OCI-LY3 (cell line): Measurements from ENCODE around the gene TNFRSF21.
"Not testable (repeated sequence)": the region's sequence is repeated elsewhere in the genome, so short reads cannot be mapped to it uniquely, and the experiment has no call there.

ENCODE experiments used
- H2AFZ ChIP-seq: fragments of 200-600, 300-600 bp; shearing (Covaris generic); 2 replicates; pipeline ENCODE4 v1.6.0; 2014; ENCODE audit warnings: antibody characterized with exemption, low read depth, low read length
- H3K27ac ChIP-seq: fragments of 200-600, 300-600 bp; sonication (generic); 2 replicates; pipeline ENCODE4 v1.5.1; 2014; ENCODE audit warnings: mild to moderate bottlenecking, low read length, moderate library complexity, mixed read lengths
- H3K27me3 ChIP-seq: fragments of 200-600, 300-600 bp; sonication (generic); 2 replicates; pipeline ENCODE4 v1.6.1; 2014; ENCODE audit warnings: low read depth, low read length, mixed read lengths
- H3K36me3 ChIP-seq: fragments of 200-600, 300-600 bp; sonication (generic); replicated peaks from 2 replicates; pipeline ENCODE3; 2014; ENCODE audit warnings: low read depth, low read length, mixed read lengths
- H3K4me1 ChIP-seq: fragments of 300-600, 200-600 bp; sonication (generic); 2 replicates; pipeline ENCODE4 v1.6.1; 2014; ENCODE audit warnings: low read length, mixed read lengths
- H3K4me2 ChIP-seq: fragments of 200-600, 300-600 bp; sonication (generic); 2 replicates; pipeline ENCODE4 v1.6.1; 2014; ENCODE audit warnings: low read length, mixed read lengths
- H3K4me3 ChIP-seq: fragments of 300-600, 200-600 bp; sonication (generic); 2 replicates; pipeline ENCODE4 v1.5.1; 2014; ENCODE audit warnings: antibody characterized with exemption, mild to moderate bottlenecking, low read length, moderate library complexity
- H3K79me2 ChIP-seq: fragments of 300-600, 200-600 bp; shearing (Covaris generic); 2 replicates; pipeline ENCODE4 v1.6.1; 2014; ENCODE audit warnings: mild to moderate bottlenecking, low read length, mixed read lengths
- H3K9ac ChIP-seq: fragments of 300-600, 200-600 bp; shearing (Covaris generic); 2 replicates; pipeline ENCODE4 v1.6.0; 2014; ENCODE audit warnings: mild to moderate bottlenecking, low read length, moderate library complexity
- H3K9me3 ChIP-seq: fragments of 200-600, 300-600 bp; shearing (Covaris generic); 2 replicates; pipeline ENCODE4 v1.6.1; 2014; ENCODE audit warnings: low read length, mixed read lengths; ENCODE audit not compliant: insufficient read depth
- H4K20me1 ChIP-seq: fragments of 200-600, 300-600 bp; sonication (generic); 2 replicates; pipeline ENCODE4 v1.6.1; 2016; ENCODE audit warnings: low read length, mixed read lengths; ENCODE audit not compliant: insufficient read depth
- EZH2phosphoT487 ChIP-seq: fragments of 200-600 bp; shearing (Covaris generic); IDR thresholded peaks from 2 replicates; pipeline ENCODE4 v1.6.1; 2018; ENCODE audit warnings: antibody characterized with exemption, mixed run types, low read depth
- TF ChIP-seq, protein P1 (sequence below): fragments of 200-600, 300-600 bp; sonication (generic); IDR thresholded peaks from 2 replicates; pipeline ENCODE4 v1.5.1; 2014; ENCODE audit warnings: antibody characterized with exemption, low read length, low read depth

The TNFRSF21 gene

DNA sequence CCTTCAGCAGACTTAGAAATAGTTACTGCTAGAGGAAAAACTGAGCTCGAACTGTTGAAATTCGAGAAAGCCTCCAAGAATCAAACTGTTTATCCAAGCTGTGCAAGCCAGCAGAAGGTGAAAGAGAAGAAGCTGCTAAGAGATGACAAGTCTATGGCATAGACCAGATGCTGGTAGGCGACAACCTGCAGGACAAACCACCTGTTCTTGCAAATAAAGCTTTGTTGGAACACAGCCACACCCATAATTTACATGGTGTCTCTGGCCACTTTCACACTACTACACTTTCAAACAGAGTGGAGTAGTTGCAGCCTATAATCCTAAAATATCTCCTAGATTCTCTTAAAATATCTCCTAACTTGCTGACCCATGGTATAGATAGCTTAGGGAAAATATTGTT is 33.3 kb downstream of the TNFRSF21 start:
- no peak overlapping the region for H2AFZ ChIP-seq
- no peaks in the 10 kb centered on the region for H4K20me1 ChIP-seq
- H3K4me2 ChIP-seq: no peak overlapping the region
- H3K9me3 ChIP-seq: no peaks in the 10 kb centered on the region
- H3K27ac ChIP-seq: no peak overlapping the region
- H3K36me3 ChIP-seq: peaks cover 5% of the 10 kb centered on the region
- H3K4me1 ChIP-seq: no peaks in the 10 kb centered on the region
- no peak overlapping the region for H3K9ac ChIP-seq
- no peak for TF ChIP-seq EZH2phosphoT487
- TF ChIP-seq, protein P1, sequence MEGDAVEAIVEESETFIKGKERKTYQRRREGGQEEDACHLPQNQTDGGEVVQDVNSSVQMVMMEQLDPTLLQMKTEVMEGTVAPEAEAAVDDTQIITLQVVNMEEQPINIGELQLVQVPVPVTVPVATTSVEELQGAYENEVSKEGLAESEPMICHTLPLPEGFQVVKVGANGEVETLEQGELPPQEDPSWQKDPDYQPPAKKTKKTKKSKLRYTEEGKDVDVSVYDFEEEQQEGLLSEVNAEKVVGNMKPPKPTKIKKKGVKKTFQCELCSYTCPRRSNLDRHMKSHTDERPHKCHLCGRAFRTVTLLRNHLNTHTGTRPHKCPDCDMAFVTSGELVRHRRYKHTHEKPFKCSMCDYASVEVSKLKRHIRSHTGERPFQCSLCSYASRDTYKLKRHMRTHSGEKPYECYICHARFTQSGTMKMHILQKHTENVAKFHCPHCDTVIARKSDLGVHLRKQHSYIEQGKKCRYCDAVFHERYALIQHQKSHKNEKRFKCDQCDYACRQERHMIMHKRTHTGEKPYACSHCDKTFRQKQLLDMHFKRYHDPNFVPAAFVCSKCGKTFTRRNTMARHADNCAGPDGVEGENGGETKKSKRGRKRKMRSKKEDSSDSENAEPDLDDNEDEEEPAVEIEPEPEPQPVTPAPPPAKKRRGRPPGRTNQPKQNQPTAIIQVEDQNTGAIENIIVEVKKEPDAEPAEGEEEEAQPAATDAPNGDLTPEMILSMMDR: no peak
- no peaks in the 10 kb centered on the region for H3K27me3 ChIP-seq
- no peaks in the 10 kb centered on the region for H3K79me2 ChIP-seq
- no peak overlapping the region for H3K4me3 ChIP-seq

DNA sequence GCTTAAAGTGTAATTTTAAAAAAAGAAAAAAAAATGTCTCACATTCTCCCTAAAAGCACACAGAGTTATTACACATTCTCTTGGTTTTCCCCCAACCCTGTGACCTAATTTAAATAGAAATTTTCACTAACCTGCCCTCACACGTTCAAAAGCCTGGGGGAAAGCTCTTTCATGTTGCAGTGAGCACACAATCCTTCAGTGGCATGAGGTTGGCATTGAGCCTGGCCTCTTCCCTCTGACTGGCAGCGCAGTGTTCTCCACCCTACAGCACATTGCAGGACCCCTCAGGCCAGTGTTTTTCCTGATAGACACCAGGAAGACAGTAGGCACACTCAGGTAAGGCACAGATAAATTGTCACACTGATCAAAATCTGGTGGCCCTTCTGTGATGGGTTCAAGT is 34.1 kb downstream of the TNFRSF21 start:
- no peaks in the 10 kb centered on the region for H3K4me1 ChIP-seq
- H4K20me1 ChIP-seq: no peaks in the 10 kb centered on the region
- H3K9me3 ChIP-seq: no peaks in the 10 kb centered on the region
- no peak overlapping the region for H2AFZ ChIP-seq
- H3K4me3 ChIP-seq: no peak overlapping the region
- no peak overlapping the region for H3K4me2 ChIP-seq
- H3K27me3 ChIP-seq: no peaks in the 10 kb centered on the region
- no peak overlapping the region for H3K9ac ChIP-seq
- peaks cover 5% of the 10 kb centered on the region for H3K36me3 ChIP-seq
- no peaks in the 10 kb centered on the region for H3K79me2 ChIP-seq
- TF ChIP-seq, protein P1: no peak
- no peak for TF ChIP-seq EZH2phosphoT487
- H3K27ac ChIP-seq: no peak overlapping the region

DNA sequence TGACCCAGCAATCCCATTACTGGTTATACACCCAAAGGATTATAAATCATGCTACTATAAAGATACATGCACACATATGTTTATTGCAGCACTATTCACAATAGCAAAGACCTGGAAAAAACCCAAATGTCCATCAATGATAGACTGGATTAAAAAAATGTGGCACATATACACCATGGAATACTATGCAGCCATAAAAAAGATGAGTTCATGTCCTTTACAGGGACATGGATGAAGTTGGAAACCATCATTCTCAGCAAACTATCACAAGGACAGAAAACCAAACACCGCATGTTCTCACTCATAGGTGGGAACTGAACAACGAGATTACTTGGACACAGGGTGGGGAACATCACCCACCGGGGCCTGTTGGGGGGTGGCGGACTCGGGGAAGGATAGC is 34.6 kb downstream of the TNFRSF21 start:
- not testable (repeated sequence) for H3K36me3 ChIP-seq, H3K79me2 ChIP-seq

DNA sequence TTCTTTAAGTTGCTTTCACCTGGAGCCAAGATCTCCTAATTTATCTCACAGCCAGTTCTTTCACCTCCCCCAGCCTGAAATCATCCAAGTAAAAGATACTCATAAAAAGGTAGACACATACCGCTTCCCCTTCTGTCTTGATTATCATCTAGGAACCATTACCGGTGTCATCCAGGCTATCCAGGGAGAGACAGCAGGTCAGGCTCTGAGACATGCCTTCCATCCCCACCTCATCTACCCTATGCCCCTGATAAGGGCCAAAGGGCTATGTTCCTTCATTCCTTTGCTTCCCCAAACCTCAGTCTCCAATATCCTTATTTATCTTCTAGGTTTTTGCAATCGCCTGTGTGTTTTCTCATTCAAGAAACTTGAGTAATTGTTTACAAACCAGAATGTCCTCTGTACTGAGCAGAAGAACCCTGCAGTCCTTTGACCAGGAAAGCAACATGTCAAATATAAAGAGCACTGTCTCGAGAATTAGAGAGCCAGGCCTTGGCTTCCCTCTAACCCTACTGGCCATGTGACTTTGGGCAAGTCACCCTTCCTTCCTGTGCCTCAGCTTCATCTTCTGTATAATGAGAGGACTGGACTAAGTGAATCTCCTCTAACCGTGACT is 41.0 kb downstream of the TNFRSF21 start:
- Histone ChIP-seq H3K4me2 (no peak overlapping the region), H3K9ac (no peak overlapping the region), H2AFZ (no peak overlapping the region), H4K20me1 (no peaks in the 10 kb centered on the region), H3K9me3 (no peaks in the 10 kb centered on the region), H3K4me1 (no peaks in the 10 kb centered on the region), H3K79me2 (no peaks in the 10 kb centered on the region), H3K36me3 (no peaks in the 10 kb centered on the region), H3K27ac (no peak overlapping the region), H3K27me3 (no peaks in the 10 kb centered on the region), H3K4me3 (no peak overlapping the region)
- TF ChIP-seq EZH2phosphoT487: no peak
- TF ChIP-seq, protein P1: no peak

More for the DNA sequence above, 34.6 kb downstream of the TNFRSF21 start:
- not testable (repeated sequence) for H4K20me1 ChIP-seq, H3K4me1 ChIP-seq, H3K9me3 ChIP-seq, H3K4me2 ChIP-seq, H3K27me3 ChIP-seq, H3K4me3 ChIP-seq, H2AFZ ChIP-seq, H3K27ac ChIP-seq, H3K9ac ChIP-seq
